Ovary (tissue), 3 donors: Measurements from ENCODE around the gene PPIL4.

Experiments
- CTCF ChIP-seq, 3 donors: fragments of 450-650 bp in 2 of 3; fragments of 200-600 bp in 1 of 3; IDR thresholded peaks; one replicate each; pipeline versions ENCODE4 v1.5.1 to v1.8.0; 2016 to 2022; ENCODE audit warnings: antibody characterized with exemption in 3 of 3, mild to moderate bottlenecking in 1 of 3
- POLR2A ChIP-seq: fragments of 450-650 bp; IDR thresholded peaks from one replicate; pipeline ENCODE4 v1.6.1; 2017; ENCODE audit warnings: antibody characterized with exemption, mild to moderate bottlenecking, moderate library complexity
- donor health status: DM: no; HTN: no; CAD: no.

DNA sequence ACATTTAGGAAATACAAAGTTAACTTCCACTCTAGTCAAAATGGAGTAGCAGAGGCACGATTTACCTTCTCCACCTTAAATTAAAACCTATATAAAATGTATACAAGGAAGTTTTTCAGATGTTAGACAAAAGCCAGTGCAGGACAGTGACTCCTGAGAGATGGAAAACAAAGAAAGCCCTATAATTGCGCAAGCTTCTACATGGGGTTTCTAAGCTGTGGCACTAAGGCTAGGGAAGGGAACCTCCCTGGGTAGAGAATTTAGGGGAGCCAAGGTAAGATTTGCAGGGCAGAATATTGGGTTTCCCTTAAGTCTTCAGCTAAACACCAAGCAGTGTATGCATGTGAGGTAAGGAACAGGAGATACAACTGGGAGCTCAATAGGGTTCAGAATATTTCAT is 42.6 kb downstream of the PPIL4 start:
- TF ChIP-seq POLR2A, result no peak
- no peak for TF ChIP-seq CTCF (IDR thresholded peaks at IDR 0.05)
